ENCODE results near the gene PRSS22. TPM values are rescaled to one million over a fixed set of nuclear protein-coding genes. Genes with fewer than 3 reads are reported as not detected.
A peak's percentile ranks its signal among the peaks of the same experiment; 100 is the strongest.

Gene PRSS22
- total RNA-seq, 1 donor: not detected

- H4K20me1 ChIP-seq (ENCODE audit: insufficient read depth, low read length): no peaks in the 10 kb centered on the region
- no peak overlapping the region for H3K27ac ChIP-seq (ENCODE audit: low read depth, low read length)
- DNase-seq (ENCODE audit: insufficient read length, low spot score, missing footprints): peak; percentile 58
- no peaks in the 10 kb centered on the region for H3K79me2 ChIP-seq (ENCODE audit: insufficient read depth, low read length)
- no peaks in the 10 kb centered on the region for H3K9me3 ChIP-seq (ENCODE audit: low read depth, low read length)
- H3K4me3 ChIP-seq (ENCODE audit: insufficient read depth, low read length): no peak overlapping the region
- no peaks in the 10 kb centered on the region for H3K4me1 ChIP-seq (ENCODE audit: insufficient read depth, low read length)
- H3K36me3 ChIP-seq (ENCODE audit: insufficient read depth, low read length): no peaks in the 10 kb centered on the region
- no peak overlapping the region for H2AFZ ChIP-seq (ENCODE audit: low read length)
- H3K4me2 ChIP-seq (ENCODE audit: insufficient read depth, low read length): no peak overlapping the region
- peaks cover 31% of the 10 kb centered on the region for H3K27me3 ChIP-seq (ENCODE audit: insufficient read depth, low read length)
- no peak for TF ChIP-seq CTCF (IDR thresholded peaks at IDR 0.05; ENCODE audit: extremely low read depth, low read depth, low read length)
Observed at GRCh38 chr16:2819179-2819938, 38.6 kb downstream of the PRSS22 start.

DNA sequence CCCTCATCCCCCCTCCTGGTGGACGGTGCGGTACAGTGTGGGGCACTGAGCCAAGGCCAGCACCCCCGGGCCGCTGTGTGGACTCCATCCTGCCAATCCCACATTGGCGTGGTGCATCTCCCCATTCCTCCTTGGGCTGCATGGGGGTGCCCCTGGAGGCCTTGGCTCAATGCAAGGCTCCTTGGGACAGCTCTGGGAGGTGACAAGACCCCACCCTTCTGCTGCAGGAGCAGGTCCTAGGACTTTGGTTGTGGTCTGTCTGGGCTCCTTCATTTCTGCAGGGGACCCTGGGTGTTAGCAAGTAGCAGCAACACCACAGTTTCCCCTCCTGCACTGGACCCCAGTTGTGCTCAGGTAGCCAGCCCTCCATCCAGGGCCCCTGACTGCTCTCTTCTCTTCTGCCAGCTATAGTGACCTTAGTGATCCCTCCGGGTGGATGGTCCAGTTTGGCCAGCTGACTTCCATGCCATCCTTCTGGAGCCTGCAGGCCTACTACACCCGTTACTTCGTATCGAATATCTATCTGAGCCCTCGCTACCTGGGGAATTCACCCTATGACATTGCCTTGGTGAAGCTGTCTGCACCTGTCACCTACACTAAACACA lies 39.6 kb downstream of the PRSS22 start:
- Histone ChIP-seq H3K79me2 (ENCODE audit: insufficient read depth, low read length) (no peaks in the 10 kb centered on the region), H3K36me3 (ENCODE audit: insufficient read depth, low read length) (no peaks in the 10 kb centered on the region), H4K20me1 (ENCODE audit: insufficient read depth, low read length) (no peaks in the 10 kb centered on the region), H3K27me3 (ENCODE audit: insufficient read depth, low read length) (peaks cover 32% of the 10 kb centered on the region), H3K4me1 (ENCODE audit: insufficient read depth, low read length) (no peaks in the 10 kb centered on the region), H3K4me3 (ENCODE audit: insufficient read depth, low read length) (no peak overlapping the region), H3K4me2 (ENCODE audit: insufficient read depth, low read length) (no peak overlapping the region), H3K27ac (ENCODE audit: low read depth, low read length) (no peak overlapping the region), H2AFZ (ENCODE audit: low read length) (no peak overlapping the region), H3K9me3 (ENCODE audit: low read depth, low read length) (no peaks in the 10 kb centered on the region)
- DNase-seq (ENCODE audit: insufficient read length, low spot score, missing footprints): peak; percentile 87
- TF ChIP-seq CTCF (IDR thresholded peaks at IDR 0.05; ENCODE audit: extremely low read depth, low read depth, low read length): no peak

- H3K36me3 ChIP-seq (ENCODE audit: insufficient read depth, low read length): no peaks in the 10 kb centered on the region
- no peak overlapping the region for H2AFZ ChIP-seq (ENCODE audit: low read length)
- peak; percentile 79 for DNase-seq (ENCODE audit: insufficient read length, low spot score, missing footprints)
- no peaks in the 10 kb centered on the region for H3K4me1 ChIP-seq (ENCODE audit: insufficient read depth, low read length)
- no peaks in the 10 kb centered on the region for H3K79me2 ChIP-seq (ENCODE audit: insufficient read depth, low read length)
- H3K4me2 ChIP-seq (ENCODE audit: insufficient read depth, low read length): no peak overlapping the region
- no peak overlapping the region for H3K27ac ChIP-seq (ENCODE audit: low read depth, low read length)
- TF ChIP-seq CTCF (IDR thresholded peaks at IDR 0.05; ENCODE audit: extremely low read depth, low read depth, low read length): no peak
- no peaks in the 10 kb centered on the region for H4K20me1 ChIP-seq (ENCODE audit: insufficient read depth, low read length)
- H3K4me3 ChIP-seq (ENCODE audit: insufficient read depth, low read length): no peak overlapping the region
- H3K27me3 ChIP-seq (ENCODE audit: insufficient read depth, low read length): peaks cover 27% of the 10 kb centered on the region
- no peaks in the 10 kb centered on the region for H3K9me3 ChIP-seq (ENCODE audit: low read depth, low read length)
Observed at GRCh38 chr16:2817340-2818271, 40.4 kb downstream of the PRSS22 start.

All from osteoblast (primary cell).